Breast epithelium (tissue), 3 donors: Measurements from ENCODE around the gene KLHL29.

Experiments used
- CTCF ChIP-seq, 3 donors: fragments of 450-650 bp; IDR thresholded peaks; one replicate each; pipeline ENCODE4 v1.5.1; 2016 to 2017; ENCODE audit warnings: antibody characterized with exemption in 3 of 3, mild to moderate bottlenecking in 3 of 3, moderate library complexity in 3 of 3
- POLR2A ChIP-seq: fragments of 450-650 bp; IDR thresholded peaks from one replicate; pipeline ENCODE4 v1.6.1; 2016; ENCODE audit warnings: antibody characterized with exemption, mild to moderate bottlenecking, moderate library complexity
- POLR2AphosphoS5 ChIP-seq, 3 donors: sonication (generic); formaldehyde crosslinking; IDR thresholded peaks; one replicate each; pipeline ENCODE4 v1.6.1; 2017; ENCODE audit warnings: antibody characterized with exemption in 3 of 3

DNA sequence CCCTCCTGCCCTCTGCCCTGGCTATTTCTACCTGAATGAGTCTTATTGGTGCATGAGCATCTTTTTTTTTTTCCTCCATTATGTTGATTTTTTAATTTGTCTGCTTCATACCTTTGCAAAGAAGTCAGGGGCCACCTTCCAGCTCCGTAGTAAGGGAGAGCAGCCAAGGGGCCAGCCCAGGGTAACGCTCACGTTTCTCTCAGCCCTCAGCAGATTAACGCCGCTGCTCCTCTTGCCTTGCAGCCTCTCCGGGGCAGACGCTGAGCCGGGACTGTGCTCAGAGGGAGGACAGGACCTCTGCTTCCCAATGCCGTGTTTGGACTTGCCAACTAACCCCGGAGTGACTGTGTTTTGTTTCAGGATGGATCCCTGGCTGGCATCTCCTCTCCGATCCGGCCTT is 300.2 kb downstream of the KLHL29 start:
- TF ChIP-seq POLR2AphosphoS5 (IDR thresholded peaks at IDR 0.05) (no peak), CTCF (IDR thresholded peaks at IDR 0.05) (no peak), POLR2A (no peak)
